ENCODE data around the gene AFTPH.

AFTPH gene

GRCh38 chr2:64493788-64494187, 30.3 kb upstream of the AFTPH start:
- H3K36me3 ChIP-seq (ENCODE audit: control insufficient read depth in 2 of 2, insufficient read depth in 2 of 2, low read length in 2 of 2) = no peaks in the 10 kb centered on the region
- no peaks in the 10 kb centered on the region for H3K9me3 ChIP-seq (ENCODE audit: control insufficient read depth in 2 of 2, low read length in 2 of 2)
- H3K27me3 ChIP-seq (ENCODE audit: control insufficient read depth in 2 of 2, insufficient read depth in 2 of 2, low read length in 2 of 2) = peaks cover 0 to 3% of the 10 kb centered on the region in 2 donors
- H3K4me1 ChIP-seq (ENCODE audit: control insufficient read depth in 2 of 2, insufficient read depth in 2 of 2, low read length in 2 of 2) = no peaks in the 10 kb centered on the region
- no peak overlapping the region for H3K27ac ChIP-seq (ENCODE audit: low read depth in 2 of 2, low read length in 2 of 2)
- H3K4me3 ChIP-seq (ENCODE audit: low read length in 2 of 2) = no peak overlapping the region
- H3K9ac ChIP-seq (ENCODE audit: low read depth in 1 of 2, low read length in 2 of 2) = no peak overlapping the region

- Histone ChIP-seq H3K9ac (ENCODE audit: low read depth in 1 of 2, low read length in 2 of 2) (no peak overlapping the region), H3K9me3 (ENCODE audit: control insufficient read depth in 2 of 2, low read length in 2 of 2) (no peaks in the 10 kb centered on the region), H3K27me3 (ENCODE audit: control insufficient read depth in 2 of 2, insufficient read depth in 2 of 2, low read length in 2 of 2) (peaks cover 0 to 3% of the 10 kb centered on the region in 2 donors), H3K4me3 (ENCODE audit: low read length in 2 of 2) (no peak overlapping the region), H3K36me3 (ENCODE audit: control insufficient read depth in 2 of 2, insufficient read depth in 2 of 2, low read length in 2 of 2) (no peaks in the 10 kb centered on the region), H3K27ac (ENCODE audit: low read depth in 2 of 2, low read length in 2 of 2) (no peak overlapping the region), H3K4me1 (ENCODE audit: control insufficient read depth in 2 of 2, insufficient read depth in 2 of 2, low read length in 2 of 2) (no peaks in the 10 kb centered on the region)
Observed at GRCh38 chr2:64498438-64498837, 25.7 kb upstream of the AFTPH start.

- peaks cover 0 to 3% of the 10 kb centered on the region in 2 donors for H3K27me3 ChIP-seq (ENCODE audit: control insufficient read depth in 2 of 2, insufficient read depth in 2 of 2, low read length in 2 of 2)
- no peaks in the 10 kb centered on the region for H3K36me3 ChIP-seq (ENCODE audit: control insufficient read depth in 2 of 2, insufficient read depth in 2 of 2, low read length in 2 of 2)
- no peaks in the 10 kb centered on the region for H3K9me3 ChIP-seq (ENCODE audit: control insufficient read depth in 2 of 2, low read length in 2 of 2)
- H3K9ac ChIP-seq (ENCODE audit: low read depth in 1 of 2, low read length in 2 of 2) = no peak overlapping the region
- no peak overlapping the region for H3K27ac ChIP-seq (ENCODE audit: low read depth in 2 of 2, low read length in 2 of 2)
- H3K4me1 ChIP-seq (ENCODE audit: control insufficient read depth in 2 of 2, insufficient read depth in 2 of 2, low read length in 2 of 2) = no peaks in the 10 kb centered on the region
- H3K4me3 ChIP-seq (ENCODE audit: low read length in 2 of 2) = no peak overlapping the region
Observed at GRCh38 chr2:64500549-64500948, 23.6 kb upstream of the AFTPH start.

- Histone ChIP-seq H3K4me3 (ENCODE audit: low read length in 2 of 2) (no peak overlapping the region), H3K27me3 (ENCODE audit: control insufficient read depth in 2 of 2, insufficient read depth in 2 of 2, low read length in 2 of 2) (peaks cover 0 to 3% of the 10 kb centered on the region in 2 donors), H3K9me3 (ENCODE audit: control insufficient read depth in 2 of 2, low read length in 2 of 2) (no peaks in the 10 kb centered on the region), H3K4me1 (ENCODE audit: control insufficient read depth in 2 of 2, insufficient read depth in 2 of 2, low read length in 2 of 2) (no peaks in the 10 kb centered on the region), H3K27ac (ENCODE audit: low read depth in 2 of 2, low read length in 2 of 2) (no peak overlapping the region), H3K36me3 (ENCODE audit: control insufficient read depth in 2 of 2, insufficient read depth in 2 of 2, low read length in 2 of 2) (no peaks in the 10 kb centered on the region), H3K9ac (ENCODE audit: low read depth in 1 of 2, low read length in 2 of 2) (no peak overlapping the region)
Observed at GRCh38 chr2:64501946-64502345, 22.2 kb upstream of the AFTPH start.

GRCh38 chr2:64502860-64503259, 21.3 kb upstream of the AFTPH start:
- Histone ChIP-seq H3K4me1 (ENCODE audit: control insufficient read depth in 2 of 2, insufficient read depth in 2 of 2, low read length in 2 of 2) (no peaks in the 10 kb centered on the region), H3K36me3 (ENCODE audit: control insufficient read depth in 2 of 2, insufficient read depth in 2 of 2, low read length in 2 of 2) (no peaks in the 10 kb centered on the region), H3K9me3 (ENCODE audit: control insufficient read depth in 2 of 2, low read length in 2 of 2) (no peaks in the 10 kb centered on the region), H3K4me3 (ENCODE audit: low read length in 2 of 2) (no peak overlapping the region), H3K9ac (ENCODE audit: low read depth in 1 of 2, low read length in 2 of 2) (no peak overlapping the region), H3K27me3 (ENCODE audit: control insufficient read depth in 2 of 2, insufficient read depth in 2 of 2, low read length in 2 of 2) (no peaks in the 10 kb centered on the region), H3K27ac (ENCODE audit: low read depth in 2 of 2, low read length in 2 of 2) (no peak overlapping the region)

GRCh38 chr2:64504774-64505720, 19.1 kb upstream of the AFTPH start:
- Histone ChIP-seq H3K9me3 (ENCODE audit: control insufficient read depth in 2 of 2, low read length in 2 of 2) (no peaks in the 10 kb centered on the region), H3K27me3 (ENCODE audit: control insufficient read depth in 2 of 2, insufficient read depth in 2 of 2, low read length in 2 of 2) (no peaks in the 10 kb centered on the region), H3K4me3 (ENCODE audit: low read length in 2 of 2) (no peak overlapping the region), H3K9ac (ENCODE audit: low read depth in 1 of 2, low read length in 2 of 2) (no peak overlapping the region), H3K27ac (ENCODE audit: low read depth in 2 of 2, low read length in 2 of 2) (no peak overlapping the region), H3K36me3 (ENCODE audit: control insufficient read depth in 2 of 2, insufficient read depth in 2 of 2, low read length in 2 of 2) (no peaks in the 10 kb centered on the region), H3K4me1 (ENCODE audit: control insufficient read depth in 2 of 2, insufficient read depth in 2 of 2, low read length in 2 of 2) (no peaks in the 10 kb centered on the region)

DNA sequence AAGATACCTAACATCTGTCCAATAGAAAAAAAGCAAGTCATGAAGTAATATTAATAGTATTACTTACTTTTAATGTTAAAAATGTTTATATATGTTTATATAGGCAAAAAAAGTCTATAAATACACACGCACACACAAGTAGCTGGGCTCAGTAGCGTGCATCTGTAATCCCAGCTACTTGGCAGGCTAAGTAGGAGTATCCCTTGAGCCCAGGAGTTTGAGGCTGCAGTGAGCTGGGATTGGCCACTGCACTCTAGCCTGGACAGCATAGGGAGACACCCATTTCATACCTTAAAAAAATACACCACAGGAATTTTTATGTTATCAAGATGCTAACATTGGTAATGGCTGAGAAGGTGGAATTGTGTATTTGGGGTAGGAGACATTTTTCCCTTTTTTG, 17.4 kb upstream of the AFTPH start:
- H3K27me3 ChIP-seq (ENCODE audit: control insufficient read depth in 2 of 2, insufficient read depth in 2 of 2, low read length in 2 of 2) = no peaks in the 10 kb centered on the region
- no peak overlapping the region for H3K27ac ChIP-seq (ENCODE audit: low read depth in 2 of 2, low read length in 2 of 2)
- no peak overlapping the region for H3K4me3 ChIP-seq (ENCODE audit: low read length in 2 of 2)
- no peaks in the 10 kb centered on the region for H3K4me1 ChIP-seq (ENCODE audit: control insufficient read depth in 2 of 2, insufficient read depth in 2 of 2, low read length in 2 of 2)
- no peaks in the 10 kb centered on the region for H3K9me3 ChIP-seq (ENCODE audit: control insufficient read depth in 2 of 2, low read length in 2 of 2)
- no peak overlapping the region for H3K9ac ChIP-seq (ENCODE audit: low read depth in 1 of 2, low read length in 2 of 2)
- H3K36me3 ChIP-seq (ENCODE audit: control insufficient read depth in 2 of 2, insufficient read depth in 2 of 2, low read length in 2 of 2) = no peaks in the 10 kb centered on the region

DNA sequence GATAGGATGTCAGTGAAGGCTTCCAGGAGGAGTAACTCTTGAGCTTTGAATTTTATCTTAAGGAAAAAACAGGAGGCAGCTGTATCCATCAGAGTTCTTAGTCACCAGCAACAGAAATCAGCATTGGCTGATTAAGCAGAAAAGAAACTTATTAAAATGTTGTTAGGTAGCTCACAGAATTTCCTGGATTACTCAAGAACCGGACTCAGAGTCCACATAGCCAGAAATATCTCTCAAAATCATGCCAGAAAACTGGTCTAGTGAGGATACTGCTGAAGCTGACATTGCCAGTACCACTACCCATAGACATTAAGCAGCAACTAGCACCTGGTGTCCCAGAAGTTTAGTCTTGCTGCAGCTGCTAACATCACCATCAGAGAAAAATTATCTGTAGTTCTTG, 10.1 kb upstream of the AFTPH start:
- H3K9me3 ChIP-seq (ENCODE audit: control insufficient read depth in 2 of 2, low read length in 2 of 2) = no peaks in the 10 kb centered on the region
- no peaks in the 10 kb centered on the region for H3K27me3 ChIP-seq (ENCODE audit: control insufficient read depth in 2 of 2, insufficient read depth in 2 of 2, low read length in 2 of 2)
- H3K36me3 ChIP-seq (ENCODE audit: control insufficient read depth in 2 of 2, insufficient read depth in 2 of 2, low read length in 2 of 2) = no peaks in the 10 kb centered on the region
- H3K9ac ChIP-seq (ENCODE audit: low read depth in 1 of 2, low read length in 2 of 2) = no peak overlapping the region
- H3K4me1 ChIP-seq (ENCODE audit: control insufficient read depth in 2 of 2, insufficient read depth in 2 of 2, low read length in 2 of 2) = peaks cover 2% of the 10 kb centered on the region in 2 donors
- no peak overlapping the region for H3K27ac ChIP-seq (ENCODE audit: low read depth in 2 of 2, low read length in 2 of 2)
- no peak overlapping the region for H3K4me3 ChIP-seq (ENCODE audit: low read length in 2 of 2)

DNA sequence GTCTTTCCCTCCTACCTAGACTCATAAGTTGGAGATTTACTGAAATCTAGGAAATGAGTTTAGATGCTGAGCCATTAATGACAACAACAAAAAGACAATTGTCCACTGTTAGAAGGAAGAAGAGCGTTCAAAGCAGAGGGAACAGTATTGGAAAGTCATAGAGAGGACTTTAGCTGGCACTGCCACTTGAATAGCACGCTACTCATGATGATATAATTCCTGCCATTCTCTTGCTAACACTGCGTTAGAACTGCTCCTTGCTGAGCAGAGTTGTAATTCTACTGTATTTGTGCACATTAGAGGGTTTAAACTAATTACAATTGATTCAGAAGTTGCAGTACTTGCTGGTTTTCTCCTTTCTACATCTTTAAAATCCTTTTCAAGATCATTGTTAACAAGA, 9.0 kb upstream of the AFTPH start:
- Histone ChIP-seq H3K4me1 (ENCODE audit: control insufficient read depth in 2 of 2, insufficient read depth in 2 of 2, low read length in 2 of 2) (peaks cover 2% of the 10 kb centered on the region in 2 donors), H3K27me3 (ENCODE audit: control insufficient read depth in 2 of 2, insufficient read depth in 2 of 2, low read length in 2 of 2) (no peaks in the 10 kb centered on the region), H3K9me3 (ENCODE audit: control insufficient read depth in 2 of 2, low read length in 2 of 2) (no peaks in the 10 kb centered on the region), H3K36me3 (ENCODE audit: control insufficient read depth in 2 of 2, insufficient read depth in 2 of 2, low read length in 2 of 2) (no peaks in the 10 kb centered on the region), H3K9ac (ENCODE audit: low read depth in 1 of 2, low read length in 2 of 2) (no peak overlapping the region), H3K27ac (ENCODE audit: low read depth in 2 of 2, low read length in 2 of 2) (no peak overlapping the region), H3K4me3 (ENCODE audit: low read length in 2 of 2) (no peak overlapping the region)

GRCh38 chr2:64516651-64517510, 7.2 kb upstream of the AFTPH start:
- Histone ChIP-seq H3K4me1 (ENCODE audit: control insufficient read depth in 2 of 2, insufficient read depth in 2 of 2, low read length in 2 of 2) (peaks cover 2% of the 10 kb centered on the region in 2 donors), H3K9ac (ENCODE audit: low read depth in 1 of 2, low read length in 2 of 2) (no peak overlapping the region), H3K4me3 (ENCODE audit: low read length in 2 of 2) (no peak overlapping the region), H3K27me3 (ENCODE audit: control insufficient read depth in 2 of 2, insufficient read depth in 2 of 2, low read length in 2 of 2) (no peaks in the 10 kb centered on the region), H3K27ac (ENCODE audit: low read depth in 2 of 2, low read length in 2 of 2) (no peak overlapping the region), H3K9me3 (ENCODE audit: control insufficient read depth in 2 of 2, low read length in 2 of 2) (no peaks in the 10 kb centered on the region), H3K36me3 (ENCODE audit: control insufficient read depth in 2 of 2, insufficient read depth in 2 of 2, low read length in 2 of 2) (no peaks in the 10 kb centered on the region)

Measured in mucosa of rectum (tissue), 2 donors.